H54 (cell line): ENCODE results near the gene TUBGCP6.

Experiments
- DNase-seq: peaks from one replicate; pipeline ENCODE4 v3.0.0; 2011; ENCODE audit warnings: low spot score, mixed read lengths; ENCODE audit not compliant: insufficient read length
- FAIRE-seq: peaks from 3 replicates; lab custom pipeline; 2011; peaks lifted over from hg19 to GRCh38; lab: Jason Lieb, UNC
- POLR2A ChIP-seq: IDR thresholded peaks from 2 replicates; pipeline ENCODE4 v1.6.1; 2011; ENCODE audit warnings: low read depth, mild to moderate bottlenecking, low read length

TUBGCP6 gene

GRCh38 chr22:50167689-50168489, 76.9 kb downstream of the TUBGCP6 start:
- DNase-seq: no peak
- no peak for FAIRE-seq

More at GRCh38 chr22:50167689-50168489, 76.9 kb downstream of the TUBGCP6 start:
- TF ChIP-seq POLR2A: no peak
